Epidermal melanocyte (primary cell): ENCODE results near the gene ORAI3.

ENCODE experiments used
- DNase-seq: peaks from one replicate; pipeline ENCODE4 v3.0.0; 2011; ENCODE audit warnings: low spot score; ENCODE audit not compliant: insufficient read length

The ORAI3 gene

GRCh38 chr16:30946671-30947540 lies 2.0 kb upstream of the ORAI3 start:
- DNase-seq = no peak

DNA sequence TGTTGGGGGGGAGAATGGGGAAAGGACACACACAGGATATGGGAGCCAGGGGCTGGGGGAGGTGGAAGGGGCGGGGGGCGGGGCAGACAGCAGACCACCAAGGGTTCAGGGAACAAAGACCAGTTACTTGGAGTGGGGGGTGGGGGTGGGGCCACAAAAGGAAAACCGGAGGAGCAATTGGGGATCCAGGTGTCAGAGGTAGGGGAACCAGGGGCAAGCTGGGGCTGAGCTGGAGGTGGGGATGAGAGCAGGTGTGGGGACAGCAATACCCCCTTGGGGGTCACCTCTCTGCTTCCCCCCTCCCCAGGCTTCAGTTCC lies 1.4 kb upstream of the ORAI3 start:
- no peak for DNase-seq

DNA sequence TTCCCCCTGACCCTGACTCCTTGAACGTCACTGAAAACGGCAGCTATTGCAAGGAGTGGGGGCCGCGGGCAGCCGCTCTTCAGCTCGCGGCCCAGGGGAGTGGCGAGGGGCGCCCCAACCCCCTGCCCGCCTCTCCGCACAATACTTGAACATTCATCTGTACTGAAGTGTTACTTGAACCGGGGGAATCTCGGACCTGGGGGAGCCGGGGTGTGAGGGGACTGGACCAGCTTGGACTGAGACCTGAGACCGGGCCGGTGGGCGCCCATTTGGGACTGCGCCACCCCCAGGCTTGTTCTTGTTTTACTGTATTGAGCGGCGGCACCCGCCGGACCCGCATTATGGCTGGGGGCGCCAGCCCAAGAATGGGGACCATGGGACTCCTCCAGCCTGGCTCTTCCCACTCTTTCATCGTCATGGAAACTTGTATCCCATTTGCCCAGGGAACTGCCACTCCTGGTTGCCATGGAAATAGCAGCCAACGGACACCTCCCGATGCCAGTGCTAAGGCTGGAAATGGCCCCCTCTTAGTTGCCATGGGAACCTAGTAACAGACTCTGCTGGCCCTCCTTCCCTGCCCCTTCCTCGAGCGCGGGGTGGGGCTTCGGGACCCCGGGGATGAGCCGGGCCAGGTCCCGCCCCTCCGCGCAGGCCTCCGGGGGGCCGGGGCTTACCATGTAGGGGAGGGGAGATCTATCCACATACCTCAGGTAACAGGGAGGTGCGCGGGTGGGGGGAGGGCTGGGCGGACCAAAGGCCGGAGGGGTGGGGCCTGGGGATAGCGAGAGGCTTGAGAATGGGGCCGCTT lies 805 bp upstream of the ORAI3 start:
- peak; percentile 88 for DNase-seq

GRCh38 chr16:30949650-30950515 lies 1.0 kb downstream of the ORAI3 start:
- no peak for DNase-seq

GRCh38 chr16:30950516-30951065 lies 1.7 kb downstream of the ORAI3 start:
- DNase-seq = no peak

DNA sequence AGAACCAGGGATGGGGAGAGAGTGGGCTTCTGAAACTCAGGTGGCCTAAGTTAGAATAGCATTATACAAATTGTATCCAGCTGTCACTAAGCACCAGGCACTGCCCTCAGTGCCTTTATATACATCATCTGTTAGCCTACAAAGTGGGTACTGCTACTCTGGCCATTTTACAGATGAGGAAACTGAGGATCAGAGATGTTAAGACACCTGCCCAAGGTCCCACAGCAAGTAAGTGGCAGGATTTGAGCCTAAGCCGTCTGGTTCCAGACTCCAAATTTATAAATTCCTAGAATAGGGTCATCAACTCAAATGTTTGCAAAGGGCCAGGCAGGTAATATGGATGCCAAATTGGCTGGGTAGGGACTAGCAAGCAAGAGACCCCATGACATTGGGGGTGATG lies 2.3 kb downstream of the ORAI3 start:
- DNase-seq = no peak

DNA sequence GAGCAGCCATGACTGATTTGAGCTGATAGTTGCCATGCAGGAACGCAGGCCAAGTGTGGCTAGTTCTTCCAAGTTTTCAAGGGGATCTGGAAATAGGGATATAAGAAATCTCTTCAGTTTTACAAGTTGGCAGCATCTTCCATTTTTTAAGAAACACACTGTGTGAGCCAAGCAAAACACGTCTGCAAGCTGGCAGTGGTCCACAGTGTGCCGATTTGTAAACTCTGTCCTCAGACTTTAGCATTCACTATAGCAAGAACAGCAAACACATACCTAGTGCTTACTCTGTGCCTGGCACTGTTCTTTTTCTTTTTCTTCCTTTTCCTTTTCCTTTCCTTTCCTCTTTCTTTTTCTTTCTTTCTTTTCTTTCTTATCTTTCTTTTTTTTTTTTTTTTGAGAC lies 2.9 kb downstream of the ORAI3 start:
- no peak for DNase-seq

DNA sequence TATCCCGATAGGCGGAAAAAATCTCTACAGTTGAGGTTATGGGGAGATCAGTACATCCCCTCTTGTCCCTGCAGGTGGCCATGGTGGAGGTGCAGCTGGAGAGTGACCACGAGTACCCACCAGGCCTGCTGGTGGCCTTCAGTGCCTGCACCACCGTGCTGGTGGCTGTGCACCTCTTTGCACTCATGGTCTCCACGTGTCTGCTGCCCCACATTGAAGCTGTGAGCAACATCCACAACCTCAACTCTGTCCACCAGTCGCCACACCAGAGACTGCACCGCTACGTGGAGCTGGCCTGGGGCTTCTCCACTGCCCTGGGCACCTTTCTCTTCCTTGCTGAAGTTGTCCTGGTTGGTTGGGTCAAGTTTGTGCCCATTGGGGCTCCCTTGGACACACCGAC lies 4.2 kb downstream of the ORAI3 start:
- DNase-seq = no peak

DNA sequence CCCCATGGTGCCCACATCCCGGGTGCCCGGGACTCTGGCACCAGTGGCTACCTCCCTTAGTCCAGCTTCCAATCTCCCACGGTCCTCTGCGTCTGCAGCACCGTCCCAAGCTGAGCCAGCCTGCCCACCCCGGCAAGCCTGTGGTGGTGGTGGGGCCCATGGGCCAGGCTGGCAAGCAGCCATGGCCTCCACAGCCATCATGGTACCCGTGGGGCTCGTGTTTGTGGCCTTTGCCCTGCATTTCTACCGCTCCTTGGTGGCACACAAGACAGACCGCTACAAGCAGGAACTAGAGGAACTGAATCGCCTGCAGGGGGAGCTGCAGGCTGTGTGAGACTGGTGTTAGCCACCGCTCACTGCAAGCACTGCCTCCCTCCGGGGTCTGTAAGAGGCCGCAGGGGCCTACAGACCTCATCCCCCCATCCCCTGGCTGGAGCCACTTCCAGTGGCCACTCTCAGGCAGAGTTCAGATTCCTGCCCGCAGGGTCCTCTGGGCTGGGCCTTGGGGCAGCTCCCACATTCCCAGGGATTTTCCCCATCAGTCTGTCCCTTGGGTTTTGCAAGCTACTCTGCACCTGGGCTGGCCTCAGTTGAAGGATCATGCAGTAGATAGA lies 4.8 kb downstream of the ORAI3 start:
- peak; percentile 14 for DNase-seq

DNA sequence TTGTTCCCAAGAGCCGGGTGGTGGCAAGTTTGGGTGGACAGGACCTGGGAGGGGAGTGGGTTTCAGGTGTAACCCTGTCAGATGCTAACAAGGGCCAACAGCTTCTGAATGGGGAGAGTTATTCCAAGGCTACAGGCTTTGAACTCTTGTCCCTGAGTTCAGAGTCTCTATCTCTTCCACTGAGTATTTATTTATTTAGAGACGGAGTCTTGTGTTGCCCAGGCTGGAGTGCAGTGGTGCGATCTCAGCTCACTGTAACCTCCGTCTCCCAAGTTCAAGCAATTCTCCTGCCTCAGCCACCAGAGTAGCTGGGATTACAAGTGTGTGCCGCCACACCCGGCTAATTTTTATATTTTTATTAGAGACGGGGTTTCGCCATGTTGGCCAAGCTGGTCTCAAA lies 6.1 kb downstream of the ORAI3 start:
- DNase-seq = peak; percentile 7

DNA sequence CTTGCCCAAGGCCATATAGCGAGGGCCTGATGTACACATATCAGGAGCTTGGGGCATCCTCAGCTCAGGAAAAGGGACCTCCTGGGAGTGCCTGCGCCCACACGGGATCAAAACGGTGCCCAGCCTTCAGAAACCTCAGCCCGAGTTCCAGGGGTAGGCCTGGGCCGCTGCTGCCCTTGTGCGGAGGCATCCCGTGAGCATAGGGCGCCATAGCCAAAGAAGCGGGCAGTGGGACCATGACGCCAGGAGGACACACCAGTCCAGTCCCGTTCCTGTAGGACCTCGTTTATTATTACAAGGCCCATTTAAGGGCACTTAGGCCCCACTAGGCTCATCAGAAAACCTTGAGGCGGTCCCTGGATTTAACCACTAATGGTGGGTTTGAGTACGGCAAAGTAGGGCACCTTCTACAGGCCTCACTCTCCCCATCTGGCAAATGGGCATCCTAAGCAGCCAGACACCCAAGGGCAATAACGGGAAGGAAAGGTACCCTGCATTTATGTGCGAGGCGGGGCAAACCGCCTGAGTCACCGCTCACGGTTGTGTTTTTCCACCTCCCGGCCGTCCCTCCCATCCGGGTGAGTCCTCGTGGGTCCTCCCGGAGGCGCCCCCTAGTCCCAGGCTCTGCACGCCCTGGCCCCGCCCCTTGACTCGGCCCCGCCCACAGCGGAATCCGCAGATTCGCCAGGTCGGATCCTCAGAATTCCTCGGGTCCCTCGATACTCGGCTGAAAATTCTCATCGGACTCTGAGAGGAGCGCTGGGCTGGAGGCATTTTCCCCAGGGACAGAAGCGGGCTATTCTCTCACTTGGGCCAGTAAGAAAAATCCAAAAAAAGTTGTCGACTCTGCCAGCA lies 8.0 kb downstream of the ORAI3 start:
- DNase-seq = peak; percentile 54

DNA sequence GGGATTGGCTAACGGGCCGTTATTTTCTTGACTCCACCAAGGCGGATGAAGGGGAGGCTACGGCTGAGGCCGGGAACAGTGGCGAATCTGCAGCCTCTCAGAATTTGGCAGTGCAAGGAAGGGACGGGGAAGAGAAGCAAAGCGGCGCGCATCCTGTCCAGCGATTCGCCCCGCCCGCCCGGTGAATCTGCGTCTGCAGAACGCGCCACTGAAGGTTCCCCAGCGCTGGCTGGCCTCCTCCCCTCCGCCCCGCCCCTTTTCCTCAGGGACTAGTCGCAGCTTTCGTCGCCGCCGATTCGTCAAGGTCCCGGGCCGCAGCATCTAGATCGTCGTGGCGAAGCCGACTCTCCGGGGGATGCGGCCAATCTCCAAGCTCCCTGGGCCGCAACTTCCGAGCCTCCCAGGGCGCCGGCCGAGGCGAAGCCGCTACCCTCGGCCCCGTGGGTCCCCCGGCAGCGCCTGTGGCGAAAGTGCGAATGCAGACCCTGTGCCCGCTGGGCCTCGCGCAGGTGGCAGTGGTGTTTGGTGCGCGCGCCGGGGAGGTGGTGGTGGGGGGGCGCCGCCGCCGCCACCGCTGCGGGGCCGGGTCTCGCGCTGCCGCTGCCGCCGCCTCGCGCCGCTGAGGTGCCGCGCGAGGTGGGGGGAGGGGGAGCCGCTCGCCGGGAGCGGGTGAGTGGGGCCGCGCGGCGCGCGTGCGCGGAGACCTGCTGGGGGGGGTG lies 8.7 kb downstream of the ORAI3 start, which contains the start of gene SETD1A:
Gene SETD1A (plus strand): TSS at position 299 of the 719 bp plus-strand sequence. CDS start 978 bp downstream, outside the sequence.
- peak; percentile 93 for DNase-seq

- DNase-seq = peak; percentile 81
These were observed 9.6 kb downstream of the ORAI3 start for GRCh38 chr16:30958175-30959079.

GRCh38 chr16:30961384-30961783 lies 12.5 kb downstream of the ORAI3 start:
- DNase-seq = peak; percentile 3

DNA sequence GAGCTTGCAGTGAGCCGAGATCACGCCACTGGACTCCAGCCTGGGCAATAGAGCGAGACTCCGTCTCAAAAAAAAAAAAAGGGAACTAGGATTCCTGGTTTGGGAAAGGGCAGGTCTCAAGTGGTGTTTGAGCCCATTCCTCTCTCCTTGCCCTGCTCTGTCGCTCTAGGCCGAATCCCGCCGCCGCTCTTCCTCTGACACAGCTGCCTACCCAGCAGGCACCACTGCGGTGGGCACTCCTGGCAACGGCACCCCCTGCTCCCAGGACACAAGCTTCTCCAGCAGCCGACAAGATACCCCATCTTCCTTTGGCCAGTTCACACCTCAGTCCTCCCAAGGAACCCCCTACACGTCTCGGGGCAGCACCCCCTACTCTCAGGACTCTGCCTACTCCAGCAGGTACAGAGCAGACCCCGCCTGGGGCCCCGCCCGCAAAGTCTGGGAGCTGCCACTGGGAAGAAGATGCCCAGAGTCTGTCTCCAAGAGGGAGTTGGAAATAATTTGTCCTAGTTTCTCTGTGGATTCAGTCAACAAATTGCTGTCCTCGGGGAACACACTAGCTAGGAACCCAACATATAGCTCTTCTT lies 15.2 kb downstream of the ORAI3 start:
- peak; percentile 8 for DNase-seq

GRCh38 chr16:30964574-30965226 lies 15.8 kb downstream of the ORAI3 start:
- DNase-seq = peak; percentile 11

DNA sequence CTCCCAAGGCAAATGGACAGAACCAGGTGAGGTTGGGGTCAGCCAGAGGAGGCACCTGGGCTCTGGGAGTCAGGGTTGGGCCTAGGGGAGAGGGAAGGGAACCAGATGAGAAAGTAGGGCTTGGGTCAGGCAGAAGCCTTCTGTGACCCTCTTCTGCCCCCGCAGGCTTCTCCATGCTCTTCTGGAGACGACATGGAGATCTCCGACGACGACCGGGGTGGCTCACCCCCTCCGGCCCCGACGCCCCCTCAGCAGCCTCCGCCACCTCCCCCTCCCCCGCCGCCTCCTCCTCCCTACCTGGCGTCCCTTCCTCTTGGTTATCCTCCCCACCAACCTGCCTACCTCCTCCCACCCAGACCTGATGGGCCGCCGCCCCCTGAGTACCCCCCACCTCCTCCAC lies 16.6 kb downstream of the ORAI3 start:
- peak; percentile 0 for DNase-seq
